ENCODE data around the gene ALDH1A1.

ALDH1A1 gene

GRCh38 chr9:72952914-72953313 is at the start of gene ALDH1A1:
ALDH1A1 (minus strand) TSS chr9:72953053; CDS start chr9:72953000, 53 bp downstream.
- peaks cover 0 to 65% (median 51%) of the 10 kb centered on the region in 5 donors for H3K4me1 ChIP-seq (ENCODE audit: control insufficient read depth in 5 of 5, insufficient read depth in 5 of 5, low read length in 5 of 5)
- H3K9me3 ChIP-seq (ENCODE audit: control insufficient read depth in 5 of 5, low read length in 5 of 5) = no peaks in the 10 kb centered on the region
- H3K9ac ChIP-seq (ENCODE audit: low read length in 5 of 5) = peak within 1 kb of the TSS in 4 of 5 donors; percentile 21 to 65 (median 42)
- peak within 1 kb of the TSS; percentile 74 for H3K27ac ChIP-seq (ENCODE audit: low read depth, low read length)
- H3K4me3 ChIP-seq (ENCODE audit: low read depth in 1 of 5, low read length in 5 of 5) = peak within 1 kb of the TSS; percentile 48 to 66 (median 63)
- H3K27me3 ChIP-seq (ENCODE audit: control insufficient read depth in 5 of 5, insufficient read depth in 4 of 5, low read length in 5 of 5) = no peaks in the 10 kb centered on the region
- no peaks in the 10 kb centered on the region for H3K36me3 ChIP-seq (ENCODE audit: control insufficient read depth in 5 of 5, insufficient read depth in 5 of 5, low read length in 5 of 5)

- Histone ChIP-seq H3K27me3 (ENCODE audit: control insufficient read depth in 5 of 5, insufficient read depth in 4 of 5, low read length in 5 of 5) (no peaks in the 10 kb centered on the region), H3K9me3 (ENCODE audit: control insufficient read depth in 5 of 5, low read length in 5 of 5) (no peaks in the 10 kb centered on the region), H3K4me1 (ENCODE audit: control insufficient read depth in 5 of 5, insufficient read depth in 5 of 5, low read length in 5 of 5) (peaks cover 0 to 8% (median 0%) of the 10 kb centered on the region in 5 donors), H3K4me3 (ENCODE audit: low read depth in 1 of 5, low read length in 5 of 5) (no peak overlapping the region), H3K36me3 (ENCODE audit: control insufficient read depth in 5 of 5, insufficient read depth in 5 of 5, low read length in 5 of 5) (no peaks in the 10 kb centered on the region), H3K27ac (ENCODE audit: low read depth, low read length) (no peak overlapping the region), H3K9ac (ENCODE audit: low read length in 5 of 5) (no peak overlapping the region)
Measured at GRCh38 chr9:73001860-73002259, 49.0 kb upstream of the ALDH1A1 start.

GRCh38 chr9:72998363-72998762 is 45.5 kb upstream of the ALDH1A1 start:
- Histone ChIP-seq H3K4me3 (ENCODE audit: low read depth in 1 of 5, low read length in 5 of 5) (no peak overlapping the region), H3K36me3 (ENCODE audit: control insufficient read depth in 5 of 5, insufficient read depth in 5 of 5, low read length in 5 of 5) (no peaks in the 10 kb centered on the region), H3K27ac (ENCODE audit: low read depth, low read length) (no peak overlapping the region), H3K4me1 (ENCODE audit: control insufficient read depth in 5 of 5, insufficient read depth in 5 of 5, low read length in 5 of 5) (peaks cover 0 to 8% (median 0%) of the 10 kb centered on the region in 5 donors), H3K27me3 (ENCODE audit: control insufficient read depth in 5 of 5, insufficient read depth in 4 of 5, low read length in 5 of 5) (no peaks in the 10 kb centered on the region), H3K9me3 (ENCODE audit: control insufficient read depth in 5 of 5, low read length in 5 of 5) (no peaks in the 10 kb centered on the region), H3K9ac (ENCODE audit: low read length in 5 of 5) (no peak overlapping the region)

GRCh38 chr9:72997387-72997995 is 44.6 kb upstream of the ALDH1A1 start:
- Histone ChIP-seq H3K27ac (ENCODE audit: low read depth, low read length) (no peak overlapping the region), H3K4me3 (ENCODE audit: low read depth in 1 of 5, low read length in 5 of 5) (peak overlapping the region in 3 of 5 donors; percentile 7 to 36 (median 18)), H3K9me3 (ENCODE audit: control insufficient read depth in 5 of 5, low read length in 5 of 5) (no peaks in the 10 kb centered on the region)

GRCh38 chr9:72996684-72997314 is 43.9 kb upstream of the ALDH1A1 start:
- H3K27ac ChIP-seq (ENCODE audit: low read depth, low read length) = no peak overlapping the region
- no peak overlapping the region for H3K9ac ChIP-seq (ENCODE audit: low read length in 5 of 5)
- H3K4me1 ChIP-seq (ENCODE audit: control insufficient read depth in 5 of 5, insufficient read depth in 5 of 5, low read length in 5 of 5) = peaks cover 0 to 8% (median 0%) of the 10 kb centered on the region in 5 donors
- H3K36me3 ChIP-seq (ENCODE audit: control insufficient read depth in 5 of 5, insufficient read depth in 5 of 5, low read length in 5 of 5) = no peaks in the 10 kb centered on the region
- H3K9me3 ChIP-seq (ENCODE audit: control insufficient read depth in 5 of 5, low read length in 5 of 5) = no peaks in the 10 kb centered on the region
- H3K27me3 ChIP-seq (ENCODE audit: control insufficient read depth in 5 of 5, insufficient read depth in 4 of 5, low read length in 5 of 5) = no peaks in the 10 kb centered on the region
- H3K4me3 ChIP-seq (ENCODE audit: low read depth in 1 of 5, low read length in 5 of 5) = no peak overlapping the region

More at GRCh38 chr9:72997387-72997995, 44.6 kb upstream of the ALDH1A1 start:
- H3K9ac ChIP-seq (ENCODE audit: low read length in 5 of 5) = peak overlapping the region in 1 of 5 donors; percentile 42
- no peaks in the 10 kb centered on the region for H3K27me3 ChIP-seq (ENCODE audit: control insufficient read depth in 5 of 5, insufficient read depth in 4 of 5, low read length in 5 of 5)
- H3K36me3 ChIP-seq (ENCODE audit: control insufficient read depth in 5 of 5, insufficient read depth in 5 of 5, low read length in 5 of 5) = no peaks in the 10 kb centered on the region
- peaks cover 0 to 8% (median 0%) of the 10 kb centered on the region in 5 donors for H3K4me1 ChIP-seq (ENCODE audit: control insufficient read depth in 5 of 5, insufficient read depth in 5 of 5, low read length in 5 of 5)

GRCh38 chr9:72996114-72996513 is 43.3 kb upstream of the ALDH1A1 start:
- H3K27me3 ChIP-seq (ENCODE audit: control insufficient read depth in 5 of 5, insufficient read depth in 4 of 5, low read length in 5 of 5) = no peaks in the 10 kb centered on the region
- H3K36me3 ChIP-seq (ENCODE audit: control insufficient read depth in 5 of 5, insufficient read depth in 5 of 5, low read length in 5 of 5) = no peaks in the 10 kb centered on the region
- no peaks in the 10 kb centered on the region for H3K9me3 ChIP-seq (ENCODE audit: control insufficient read depth in 5 of 5, low read length in 5 of 5)
- H3K4me1 ChIP-seq (ENCODE audit: control insufficient read depth in 5 of 5, insufficient read depth in 5 of 5, low read length in 5 of 5) = peaks cover 0 to 8% (median 0%) of the 10 kb centered on the region in 5 donors
- H3K4me3 ChIP-seq (ENCODE audit: low read depth in 1 of 5, low read length in 5 of 5) = no peak overlapping the region
- no peak overlapping the region for H3K27ac ChIP-seq (ENCODE audit: low read depth, low read length)
- H3K9ac ChIP-seq (ENCODE audit: low read length in 5 of 5) = no peak overlapping the region

GRCh38 chr9:72995131-72996024 is 42.5 kb upstream of the ALDH1A1 start:
- Histone ChIP-seq H3K9me3 (ENCODE audit: control insufficient read depth in 5 of 5, low read length in 5 of 5) (no peaks in the 10 kb centered on the region), H3K4me1 (ENCODE audit: control insufficient read depth in 5 of 5, insufficient read depth in 5 of 5, low read length in 5 of 5) (peaks cover 0 to 8% (median 0%) of the 10 kb centered on the region in 5 donors), H3K4me3 (ENCODE audit: low read depth in 1 of 5, low read length in 5 of 5) (no peak overlapping the region), H3K27me3 (ENCODE audit: control insufficient read depth in 5 of 5, insufficient read depth in 4 of 5, low read length in 5 of 5) (no peaks in the 10 kb centered on the region), H3K36me3 (ENCODE audit: control insufficient read depth in 5 of 5, insufficient read depth in 5 of 5, low read length in 5 of 5) (no peaks in the 10 kb centered on the region), H3K27ac (ENCODE audit: low read depth, low read length) (no peak overlapping the region), H3K9ac (ENCODE audit: low read length in 5 of 5) (no peak overlapping the region)

- no peak overlapping the region for H3K27ac ChIP-seq (ENCODE audit: low read depth, low read length)
- H3K9me3 ChIP-seq (ENCODE audit: control insufficient read depth in 5 of 5, low read length in 5 of 5) = no peaks in the 10 kb centered on the region
- H3K4me1 ChIP-seq (ENCODE audit: control insufficient read depth in 5 of 5, insufficient read depth in 5 of 5, low read length in 5 of 5) = peaks cover 0 to 2% (median 0%) of the 10 kb centered on the region in 5 donors
- no peak overlapping the region for H3K9ac ChIP-seq (ENCODE audit: low read length in 5 of 5)
- no peak overlapping the region for H3K4me3 ChIP-seq (ENCODE audit: low read depth in 1 of 5, low read length in 5 of 5)
- no peaks in the 10 kb centered on the region for H3K27me3 ChIP-seq (ENCODE audit: control insufficient read depth in 5 of 5, insufficient read depth in 4 of 5, low read length in 5 of 5)
- H3K36me3 ChIP-seq (ENCODE audit: control insufficient read depth in 5 of 5, insufficient read depth in 5 of 5, low read length in 5 of 5) = no peaks in the 10 kb centered on the region
Measured at GRCh38 chr9:72991772-72992171, 38.9 kb upstream of the ALDH1A1 start.

GRCh38 chr9:72990397-72991182 is 37.7 kb upstream of the ALDH1A1 start:
- Histone ChIP-seq H3K9ac (ENCODE audit: low read length in 5 of 5) (no peak overlapping the region), H3K9me3 (ENCODE audit: control insufficient read depth in 5 of 5, low read length in 5 of 5) (no peaks in the 10 kb centered on the region), H3K27ac (ENCODE audit: low read depth, low read length) (no peak overlapping the region), H3K36me3 (ENCODE audit: control insufficient read depth in 5 of 5, insufficient read depth in 5 of 5, low read length in 5 of 5) (no peaks in the 10 kb centered on the region), H3K4me1 (ENCODE audit: control insufficient read depth in 5 of 5, insufficient read depth in 5 of 5, low read length in 5 of 5) (peaks cover 0 to 6% (median 0%) of the 10 kb centered on the region in 5 donors), H3K27me3 (ENCODE audit: control insufficient read depth in 5 of 5, insufficient read depth in 4 of 5, low read length in 5 of 5) (no peaks in the 10 kb centered on the region), H3K4me3 (ENCODE audit: low read depth in 1 of 5, low read length in 5 of 5) (no peak overlapping the region)

Data from subcutaneous abdominal adipose tissue (tissue), 5 donors.